Measurements from ENCODE around the gene ZNF146. TPM values are rescaled to one million over a fixed set of nuclear protein-coding genes. Genes with fewer than 3 reads are reported as not detected.
"Not testable (repeated sequence)": the region's sequence is repeated elsewhere in the genome, so short reads cannot be mapped to it uniquely, and the experiment has no call there.

ZNF146 gene
- total RNA-seq = 24.0 TPM

GRCh38 chr19:36214386-36215275, at the start of gene ZNF146, which contains the start of gene ZNF565:
Gene ZNF146 (plus strand): TSS chr19:36215106. CDS start chr19:36236441, 21,335 bp downstream.
Gene ZNF565 (minus strand): TSS chr19:36214665. CDS start chr19:36201985, 12,680 bp downstream.
- DNase-seq (ENCODE audit: low read depth in 2 of 3, low spot score in 2 of 3) = peak; percentile 90 to 99 (median 97)

- DNase-seq (ENCODE audit: low read depth in 2 of 3, low spot score in 2 of 3) = no peak
Observed at GRCh38 chr19:36169084-36169760, 45.7 kb upstream of the ZNF146 start.

DNA sequence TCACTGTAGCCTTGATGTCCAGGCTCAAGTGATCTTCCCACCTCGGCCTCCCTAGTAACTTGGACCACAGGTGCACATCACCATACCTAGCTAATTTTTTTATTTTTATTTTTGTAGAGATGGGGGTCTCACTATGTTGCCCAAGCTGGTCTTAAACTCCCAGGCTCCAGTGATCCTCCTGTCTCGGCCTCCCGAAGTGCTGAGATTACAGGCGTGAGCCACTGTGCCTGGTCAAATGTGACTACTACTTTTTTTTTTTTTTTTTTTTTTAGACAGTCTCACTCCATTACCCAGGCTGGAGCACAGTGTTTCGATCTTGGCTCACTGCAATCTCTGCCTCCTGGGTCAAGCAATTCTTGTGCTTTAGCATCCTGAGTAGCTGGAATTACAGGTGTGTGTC, 42.1 kb upstream of the ZNF146 start:
- no peak for DNase-seq (ENCODE audit: low read depth in 2 of 3, low spot score in 2 of 3)

DNA sequence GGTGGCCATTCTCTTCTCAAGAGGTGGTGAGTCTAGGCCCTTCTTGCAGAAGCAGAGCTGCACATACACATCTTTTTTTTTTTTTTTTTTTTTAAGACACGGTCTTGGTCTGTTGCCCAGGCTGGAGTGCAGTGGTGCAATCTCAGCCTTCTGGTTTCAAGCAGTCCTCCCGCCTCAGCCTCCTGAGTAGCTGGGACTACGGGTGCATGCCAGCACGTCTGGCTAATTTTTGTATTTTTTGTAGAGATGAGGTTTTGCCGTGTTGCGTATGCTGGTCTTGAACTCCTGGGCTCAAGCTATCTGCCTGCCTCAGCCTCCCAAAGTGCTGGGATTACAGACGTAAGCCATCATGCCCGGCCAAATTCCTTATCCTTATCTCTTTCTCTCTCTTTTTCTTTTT, 41.1 kb upstream of the ZNF146 start:
- not testable (repeated sequence) for DNase-seq (ENCODE audit: low read depth in 2 of 3, low spot score in 2 of 3)

GRCh38 chr19:36179077-36179476, 35.8 kb upstream of the ZNF146 start:
- DNase-seq (ENCODE audit: low read depth in 2 of 3, low spot score in 2 of 3) = not testable (repeated sequence)

GRCh38 chr19:36182612-36183244, 32.2 kb upstream of the ZNF146 start:
- no peak for DNase-seq (ENCODE audit: low read depth in 2 of 3, low spot score in 2 of 3)

GRCh38 chr19:36183245-36183628, 31.7 kb upstream of the ZNF146 start:
- no peak for DNase-seq (ENCODE audit: low read depth in 2 of 3, low spot score in 2 of 3)

DNA sequence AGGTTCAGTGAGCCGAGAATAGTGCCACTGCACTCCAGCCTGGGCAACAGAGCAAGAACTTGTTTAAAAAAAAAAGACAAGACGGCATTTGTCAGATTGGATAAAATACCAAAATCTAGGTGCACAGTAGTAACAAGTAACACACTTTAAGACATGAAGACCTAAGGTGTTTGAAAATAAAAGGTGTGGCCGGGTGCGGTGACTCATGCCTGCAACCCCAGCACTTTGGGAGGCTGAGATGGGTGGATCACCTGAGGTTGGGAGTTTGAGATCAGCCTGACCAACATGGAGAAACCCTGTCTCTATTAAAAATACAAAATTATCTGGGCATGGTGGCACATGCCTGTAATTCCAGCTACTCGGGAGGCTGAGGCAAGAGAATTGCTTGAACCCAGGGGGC, 28.2 kb upstream of the ZNF146 start:
- DNase-seq (ENCODE audit: low read depth in 2 of 3, low spot score in 2 of 3) = not testable (repeated sequence)

DNA sequence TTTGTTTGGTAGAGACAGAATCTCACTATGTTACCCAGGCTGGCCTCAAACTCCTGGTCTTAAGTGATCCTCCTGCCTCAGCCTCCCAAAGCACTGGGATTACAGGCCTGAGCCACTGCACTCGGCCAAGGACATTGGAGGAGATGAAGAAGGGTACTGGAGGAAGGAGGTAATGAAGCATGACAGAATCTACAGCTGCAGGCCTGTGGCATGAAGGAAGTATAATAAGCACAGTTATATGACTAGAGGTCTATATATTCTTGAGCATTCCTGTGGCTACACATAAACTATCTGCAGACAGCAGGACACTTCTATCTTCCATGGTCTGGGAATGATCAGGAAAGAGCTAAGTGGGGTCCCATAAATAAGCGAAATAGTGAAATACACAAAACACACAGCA, 18.7 kb upstream of the ZNF146 start:
- no peak for DNase-seq (ENCODE audit: low read depth in 2 of 3, low spot score in 2 of 3)

DNA sequence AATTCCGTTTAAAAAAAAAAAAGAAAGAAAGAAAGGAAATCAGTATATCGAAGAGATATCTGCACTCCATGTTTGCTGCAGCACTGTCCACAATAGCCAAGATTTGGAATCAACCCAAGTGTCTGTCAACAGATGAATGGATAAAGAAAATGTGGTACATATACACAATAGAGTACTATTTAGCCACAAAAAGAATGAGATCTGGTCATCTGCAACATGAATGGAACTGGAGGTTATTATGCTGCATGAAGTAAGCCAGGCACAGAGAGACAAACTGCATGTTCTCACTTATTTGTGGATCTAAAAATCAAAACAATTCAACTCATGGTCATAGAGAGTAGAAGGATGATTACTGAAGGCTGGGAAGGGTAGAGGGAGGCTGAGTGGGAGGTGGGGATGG, 16.8 kb upstream of the ZNF146 start:
- DNase-seq (ENCODE audit: low read depth in 2 of 3, low spot score in 2 of 3) = no peak

- DNase-seq (ENCODE audit: low read depth in 2 of 3, low spot score in 2 of 3) = no peak
Observed at GRCh38 chr19:36201684-36202083, 13.2 kb upstream of the ZNF146 start.

- DNase-seq (ENCODE audit: low read depth in 2 of 3, low spot score in 2 of 3) = no peak
Observed at GRCh38 chr19:36203293-36203692, 11.6 kb upstream of the ZNF146 start.

- DNase-seq (ENCODE audit: low read depth in 2 of 3, low spot score in 2 of 3) = no peak
Observed at GRCh38 chr19:36207605-36208252, 7.2 kb upstream of the ZNF146 start.

DNA sequence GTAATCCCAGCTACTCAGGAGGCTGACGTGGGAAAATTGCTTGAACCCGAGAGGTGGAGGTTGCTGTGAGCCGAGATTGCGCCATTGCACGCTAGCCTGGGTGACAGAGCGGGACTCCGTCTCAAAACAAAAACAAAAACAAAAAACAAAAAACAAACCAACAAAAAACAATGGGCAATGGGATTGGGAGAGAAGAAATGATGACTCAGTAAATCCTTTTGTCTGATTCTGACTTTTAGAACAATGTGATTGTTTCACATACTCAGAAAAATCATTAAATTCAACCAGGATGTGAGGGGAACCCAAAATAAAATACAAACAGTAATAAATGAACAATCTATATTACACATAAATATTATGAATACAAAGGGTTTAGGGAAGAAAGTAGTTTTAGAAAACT, 5.5 kb upstream of the ZNF146 start:
- DNase-seq (ENCODE audit: low read depth in 2 of 3, low spot score in 2 of 3) = no peak

DNA sequence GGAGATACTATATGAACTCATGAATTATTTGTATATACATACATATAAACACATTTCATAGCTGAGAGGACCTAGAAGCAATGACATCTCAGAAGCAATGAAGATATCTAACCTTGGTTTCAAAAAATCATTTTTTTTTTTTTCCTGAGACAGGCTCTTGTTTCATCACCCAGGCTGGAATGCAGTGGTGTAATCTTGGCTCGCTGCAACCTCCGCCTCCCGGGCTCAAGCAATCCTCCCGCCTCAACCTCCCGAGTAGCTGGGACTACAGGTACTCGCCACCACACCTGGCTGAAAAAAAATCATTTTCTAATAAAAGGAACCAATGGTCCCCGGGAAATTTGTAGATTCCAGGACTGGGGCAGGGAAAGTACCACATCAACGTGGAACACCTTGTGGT, 4.4 kb upstream of the ZNF146 start:
- no peak for DNase-seq (ENCODE audit: low read depth in 2 of 3, low spot score in 2 of 3)

- no peak for DNase-seq (ENCODE audit: low read depth in 2 of 3, low spot score in 2 of 3)
Observed at GRCh38 chr19:36212895-36213294, 2.0 kb upstream of the ZNF146 start.

- DNase-seq (ENCODE audit: low read depth in 2 of 3, low spot score in 2 of 3) = peak; percentile 9 to 38 (median 11)
Observed at GRCh38 chr19:36215276-36216123, 594 bp downstream of the ZNF146 start.

GRCh38 chr19:36221474-36221873, 6.6 kb downstream of the ZNF146 start:
- DNase-seq (ENCODE audit: low read depth in 2 of 3, low spot score in 2 of 3) = no peak

GRCh38 chr19:36222503-36222902, 7.6 kb downstream of the ZNF146 start:
- no peak for DNase-seq (ENCODE audit: low read depth in 2 of 3, low spot score in 2 of 3)
